NCI-H524 treated with DMSO at 0.1 percent for 48 hours (cell line): ENCODE data around the gene DPP3.

ENCODE experiments used
- DNase-seq: peaks from one replicate; lab custom pipeline; 2025; lab: John Stamatoyannopoulos, UW

The DPP3 gene

GRCh38 chr11:66465373-66466224 lies 14.6 kb upstream of the DPP3 start:
- no peak for DNase-seq

- DNase-seq, result no peak
Measured at GRCh38 chr11:66466225-66467033, 13.8 kb upstream of the DPP3 start, which contains the start of gene PELI3. TSS of gene PELI3 (plus strand) at chr11:66466905. CDS start at chr11:66468129, 1,224 bp downstream.

GRCh38 chr11:66467034-66467659 lies 13.1 kb upstream of the DPP3 start:
- no peak for DNase-seq

GRCh38 chr11:66467756-66468155 lies 12.5 kb upstream of the DPP3 start:
- no peak for DNase-seq

- DNase-seq, result no peak
Measured at GRCh38 chr11:66468691-66469090, 11.5 kb upstream of the DPP3 start.

- no peak for DNase-seq
Measured at GRCh38 chr11:66469441-66469840, 10.8 kb upstream of the DPP3 start.

GRCh38 chr11:66470015-66470414 lies 10.2 kb upstream of the DPP3 start:
- DNase-seq, result no peak

GRCh38 chr11:66471142-66471541 lies 9.1 kb upstream of the DPP3 start:
- DNase-seq, result no peak

GRCh38 chr11:66472054-66472453 lies 8.2 kb upstream of the DPP3 start:
- no peak for DNase-seq

GRCh38 chr11:66473167-66473566 lies 7.1 kb upstream of the DPP3 start:
- DNase-seq, result no peak

GRCh38 chr11:66473608-66474515 lies 6.4 kb upstream of the DPP3 start:
- DNase-seq, result no peak

GRCh38 chr11:66475349-66476172 lies 4.7 kb upstream of the DPP3 start:
- no peak for DNase-seq

- no peak for DNase-seq
Measured at GRCh38 chr11:66476173-66476840, 3.9 kb upstream of the DPP3 start.

- no peak for DNase-seq
Measured at GRCh38 chr11:66476841-66477251, 3.4 kb upstream of the DPP3 start.

GRCh38 chr11:66477263-66478201 lies 2.7 kb upstream of the DPP3 start:
- no peak for DNase-seq

- DNase-seq, result no peak
Measured at GRCh38 chr11:66478729-66479393, 1.4 kb upstream of the DPP3 start.

GRCh38 chr11:66479394-66480116 lies 679 bp upstream of the DPP3 start:
- DNase-seq, result no peak
